Measurements from ENCODE around the gene TNIP1.

Gene TNIP1

DNA sequence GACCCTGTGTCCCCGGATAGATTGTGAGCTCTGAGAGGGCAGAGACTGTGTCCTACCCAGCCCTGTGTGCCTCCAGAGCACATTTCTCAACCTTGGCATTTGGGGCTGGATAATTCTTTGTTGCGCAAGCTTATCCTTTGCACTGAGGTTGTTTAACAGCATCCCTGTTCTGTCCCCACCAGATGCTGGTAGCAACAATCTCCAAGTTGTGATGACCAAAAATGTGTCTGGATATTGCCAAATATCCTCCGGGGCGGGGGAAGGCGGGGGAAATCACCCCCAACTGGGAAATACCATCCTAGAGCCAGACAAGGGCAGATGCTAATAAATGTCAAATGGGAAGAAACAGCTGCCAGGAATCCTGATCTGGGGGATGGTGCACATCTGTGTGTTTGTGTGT is 24.0 kb upstream of the TNIP1 start:
- Histone ChIP-seq H3K9ac (ENCODE audit: low read length) (peak overlapping the region; percentile 56), H3K4me3 (ENCODE audit: low read length) (no peak overlapping the region), H3K27me3 (replicated peaks; ENCODE audit: control insufficient read depth, insufficient read depth, low read length) (no peaks in the 10 kb centered on the region), H3K4me1 (ENCODE audit: control insufficient read depth, insufficient read depth, low read length) (peaks cover 67% of the 10 kb centered on the region), H3K36me3 (ENCODE audit: control insufficient read depth, insufficient read depth, low read length, severe bottlenecking) (peaks cover 92% of the 10 kb centered on the region), H3K9me3 (ENCODE audit: control insufficient read depth, low read length) (no peaks in the 10 kb centered on the region)
- DNase-seq (ENCODE audit: low read depth), result peak; percentile 95

DNA sequence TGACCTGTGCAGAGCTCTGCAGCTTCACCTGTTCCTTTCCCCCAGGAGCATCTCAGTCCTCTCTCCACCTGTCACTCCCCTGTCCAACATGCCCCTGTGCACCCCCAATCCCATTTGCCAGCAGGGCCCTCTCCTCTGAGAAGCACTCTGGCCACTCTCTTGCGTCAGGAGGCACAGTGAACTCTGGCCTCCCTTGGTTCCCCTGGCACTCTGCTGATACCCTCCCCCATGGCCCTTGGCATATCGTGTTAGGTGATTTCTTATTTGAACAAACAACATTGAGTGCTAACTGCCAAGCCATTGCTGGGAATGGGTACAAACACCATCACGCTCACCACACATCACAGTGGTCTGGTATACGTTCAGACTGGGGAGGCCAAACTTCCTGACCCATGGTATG is 20.9 kb upstream of the TNIP1 start:
- peaks cover 55% of the 10 kb centered on the region for H3K4me1 ChIP-seq (ENCODE audit: control insufficient read depth, insufficient read depth, low read length)
- H3K36me3 ChIP-seq (ENCODE audit: control insufficient read depth, insufficient read depth, low read length, severe bottlenecking), result peaks cover 85% of the 10 kb centered on the region
- no peak overlapping the region for H3K4me3 ChIP-seq (ENCODE audit: low read length)
- no peaks in the 10 kb centered on the region for H3K27me3 ChIP-seq (replicated peaks; ENCODE audit: control insufficient read depth, insufficient read depth, low read length)
- DNase-seq (ENCODE audit: low read depth), result no peak
- H3K9ac ChIP-seq (ENCODE audit: low read length), result no peak overlapping the region
- no peaks in the 10 kb centered on the region for H3K9me3 ChIP-seq (ENCODE audit: control insufficient read depth, low read length)

DNA sequence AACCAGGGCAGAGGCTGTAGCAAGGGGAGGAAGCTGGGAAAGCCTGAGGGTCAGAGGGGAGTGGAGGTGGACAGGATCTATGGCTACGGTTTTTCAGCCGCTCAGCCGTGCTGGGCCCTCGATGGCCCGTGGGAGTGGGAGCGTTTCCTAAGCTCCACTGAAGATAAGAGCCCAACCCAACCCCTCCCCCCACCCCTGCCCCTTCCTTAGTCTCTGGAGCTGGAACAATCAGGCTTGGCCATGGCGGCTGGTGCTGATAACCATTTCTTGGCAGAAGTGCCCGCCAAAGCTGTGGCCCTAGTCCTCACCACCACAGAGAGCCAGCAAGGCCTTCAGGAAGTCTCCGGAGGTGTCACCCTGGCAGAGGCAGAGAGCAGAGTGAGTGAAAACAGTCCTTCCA is 20.3 kb upstream of the TNIP1 start:
- Histone ChIP-seq H3K4me1 (ENCODE audit: control insufficient read depth, insufficient read depth, low read length) (peaks cover 54% of the 10 kb centered on the region), H3K9me3 (ENCODE audit: control insufficient read depth, low read length) (no peaks in the 10 kb centered on the region), H3K27me3 (replicated peaks; ENCODE audit: control insufficient read depth, insufficient read depth, low read length) (no peaks in the 10 kb centered on the region), H3K4me3 (ENCODE audit: low read length) (no peak overlapping the region), H3K9ac (ENCODE audit: low read length) (no peak overlapping the region), H3K36me3 (ENCODE audit: control insufficient read depth, insufficient read depth, low read length, severe bottlenecking) (peaks cover 79% of the 10 kb centered on the region)
- no peak for DNase-seq (ENCODE audit: low read depth)

DNA sequence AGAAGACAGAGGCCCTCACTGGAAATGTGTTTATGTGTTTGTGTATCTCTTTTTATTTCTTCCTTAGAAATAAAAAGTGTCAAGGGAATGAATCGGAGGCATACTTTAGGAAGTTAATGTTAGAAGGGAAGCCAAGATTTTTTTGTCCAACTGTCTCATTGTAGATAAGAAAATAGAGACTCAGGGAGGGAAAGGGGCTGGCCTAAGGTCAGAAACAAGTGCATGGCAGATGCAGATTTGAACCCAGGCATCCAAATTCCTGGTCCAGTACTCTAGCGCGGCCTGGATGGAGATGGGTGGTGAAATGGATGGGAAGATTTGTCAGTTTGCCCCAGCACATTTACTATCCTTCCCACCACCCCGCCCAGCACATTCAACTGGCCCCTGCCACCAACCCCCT is 19.8 kb upstream of the TNIP1 start:
- H3K4me3 ChIP-seq (ENCODE audit: low read length), result no peak overlapping the region
- no peak overlapping the region for H3K9ac ChIP-seq (ENCODE audit: low read length)
- H3K9me3 ChIP-seq (ENCODE audit: control insufficient read depth, low read length), result no peaks in the 10 kb centered on the region
- no peak for DNase-seq (ENCODE audit: low read depth)
- peaks cover 54% of the 10 kb centered on the region for H3K4me1 ChIP-seq (ENCODE audit: control insufficient read depth, insufficient read depth, low read length)
- H3K36me3 ChIP-seq (ENCODE audit: control insufficient read depth, insufficient read depth, low read length, severe bottlenecking), result peaks cover 74% of the 10 kb centered on the region
- no peaks in the 10 kb centered on the region for H3K27me3 ChIP-seq (replicated peaks; ENCODE audit: control insufficient read depth, insufficient read depth, low read length)

DNA sequence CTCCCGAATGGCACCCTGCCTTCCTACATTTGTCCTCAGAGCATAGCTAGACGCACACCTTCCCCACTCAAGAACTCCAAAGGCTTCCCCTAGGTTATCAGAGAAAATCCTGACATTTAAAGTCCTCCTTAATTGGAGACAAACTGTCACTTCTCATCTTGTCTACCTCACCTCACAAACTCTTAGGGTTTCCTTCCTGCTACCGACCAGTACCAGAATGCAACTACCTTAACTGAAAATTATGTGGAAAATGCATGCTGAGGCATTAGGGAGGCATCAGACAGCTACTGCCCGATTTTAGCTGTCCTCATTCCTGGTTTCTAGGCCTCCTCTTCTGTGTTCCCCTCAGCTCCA is 17.9 kb upstream of the TNIP1 start:
- H3K9ac ChIP-seq (ENCODE audit: low read length), result no peak overlapping the region
- H3K36me3 ChIP-seq (ENCODE audit: control insufficient read depth, insufficient read depth, low read length, severe bottlenecking), result peaks cover 59% of the 10 kb centered on the region
- H3K4me3 ChIP-seq (ENCODE audit: low read length), result no peak overlapping the region
- H3K27me3 ChIP-seq (replicated peaks; ENCODE audit: control insufficient read depth, insufficient read depth, low read length), result no peaks in the 10 kb centered on the region
- DNase-seq (ENCODE audit: low read depth), result no peak
- H3K9me3 ChIP-seq (ENCODE audit: control insufficient read depth, low read length), result no peaks in the 10 kb centered on the region
- peaks cover 57% of the 10 kb centered on the region for H3K4me1 ChIP-seq (ENCODE audit: control insufficient read depth, insufficient read depth, low read length)

DNA sequence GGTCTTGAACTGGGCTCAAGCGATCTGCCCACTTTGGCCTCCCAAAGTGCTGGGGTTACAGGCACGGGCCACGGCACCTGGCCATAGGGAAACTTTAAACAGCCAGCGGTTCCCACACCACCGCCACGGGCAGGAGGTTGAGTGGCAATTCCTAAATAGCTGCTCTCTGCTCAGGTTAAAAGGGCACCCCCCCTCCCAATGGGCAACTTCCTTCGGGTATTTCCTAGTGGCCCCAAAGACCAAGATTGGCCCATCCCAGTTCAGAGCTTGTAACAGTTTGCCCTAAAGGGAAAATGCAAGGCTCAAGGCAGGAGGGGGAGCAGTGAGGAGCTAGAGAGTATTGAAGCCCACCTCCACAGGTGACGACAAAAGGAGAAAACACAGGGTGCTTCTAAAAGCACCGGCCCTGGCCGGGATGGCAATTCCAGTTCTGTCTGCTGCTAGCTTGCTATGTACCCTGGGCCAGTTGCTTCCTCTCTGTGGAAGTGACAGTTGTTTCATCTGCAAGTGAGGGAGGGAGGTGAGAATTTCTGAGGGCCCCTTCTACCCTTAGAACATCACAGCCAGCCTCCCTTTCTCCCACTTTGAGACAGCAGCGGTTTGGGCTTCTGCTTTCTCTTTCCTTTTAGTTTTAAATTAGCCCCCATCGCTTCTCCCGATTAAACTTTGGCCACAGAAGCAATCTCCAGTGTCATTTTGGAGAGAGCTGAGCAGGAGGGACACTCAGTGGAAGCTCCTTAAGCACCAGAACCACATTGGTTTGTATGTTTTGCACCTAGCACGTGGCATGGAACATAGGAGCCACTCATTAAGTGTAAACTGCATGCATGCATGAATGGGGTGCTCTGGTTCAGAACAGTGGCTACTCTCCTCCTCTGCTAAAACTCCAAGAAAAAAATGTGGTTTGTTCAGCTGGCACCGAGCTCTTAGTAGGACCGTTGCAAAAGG is 17.3 kb upstream of the TNIP1 start:
- Histone ChIP-seq H3K4me1 (ENCODE audit: control insufficient read depth, insufficient read depth, low read length) (peaks cover 61% of the 10 kb centered on the region), H3K4me3 (ENCODE audit: low read length) (no peak overlapping the region), H3K27me3 (replicated peaks; ENCODE audit: control insufficient read depth, insufficient read depth, low read length) (no peaks in the 10 kb centered on the region), H3K9ac (ENCODE audit: low read length) (no peak overlapping the region), H3K9me3 (ENCODE audit: control insufficient read depth, low read length) (no peaks in the 10 kb centered on the region), H3K36me3 (ENCODE audit: control insufficient read depth, insufficient read depth, low read length, severe bottlenecking) (peaks cover 52% of the 10 kb centered on the region)
- DNase-seq (ENCODE audit: low read depth), result no peak

DNA sequence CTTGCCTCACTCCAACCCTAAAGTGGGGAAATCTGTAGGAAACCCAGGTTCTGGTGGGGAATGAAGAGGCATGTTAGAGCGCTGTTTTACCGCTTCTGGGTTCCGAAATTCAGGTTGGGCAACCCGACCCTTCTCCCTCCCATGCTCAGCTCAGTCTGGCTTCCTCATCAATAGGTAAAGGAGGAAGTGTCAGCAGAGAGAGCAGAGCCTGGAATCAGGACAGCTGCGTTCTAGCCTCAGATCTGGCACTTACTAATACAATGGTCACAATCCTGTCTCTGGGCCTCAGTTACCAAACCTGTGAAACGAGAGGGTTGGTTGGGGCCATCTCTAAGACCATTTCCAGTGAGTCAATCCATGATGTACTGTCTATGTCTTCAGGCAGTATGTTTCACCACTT is 16.2 kb upstream of the TNIP1 start:
- Histone ChIP-seq H3K4me1 (ENCODE audit: control insufficient read depth, insufficient read depth, low read length) (peaks cover 62% of the 10 kb centered on the region), H3K4me3 (ENCODE audit: low read length) (no peak overlapping the region), H3K27me3 (replicated peaks; ENCODE audit: control insufficient read depth, insufficient read depth, low read length) (no peaks in the 10 kb centered on the region), H3K9me3 (ENCODE audit: control insufficient read depth, low read length) (no peaks in the 10 kb centered on the region), H3K36me3 (ENCODE audit: control insufficient read depth, insufficient read depth, low read length, severe bottlenecking) (peaks cover 42% of the 10 kb centered on the region), H3K9ac (ENCODE audit: low read length) (no peak overlapping the region)
- no peak for DNase-seq (ENCODE audit: low read depth)

DNA sequence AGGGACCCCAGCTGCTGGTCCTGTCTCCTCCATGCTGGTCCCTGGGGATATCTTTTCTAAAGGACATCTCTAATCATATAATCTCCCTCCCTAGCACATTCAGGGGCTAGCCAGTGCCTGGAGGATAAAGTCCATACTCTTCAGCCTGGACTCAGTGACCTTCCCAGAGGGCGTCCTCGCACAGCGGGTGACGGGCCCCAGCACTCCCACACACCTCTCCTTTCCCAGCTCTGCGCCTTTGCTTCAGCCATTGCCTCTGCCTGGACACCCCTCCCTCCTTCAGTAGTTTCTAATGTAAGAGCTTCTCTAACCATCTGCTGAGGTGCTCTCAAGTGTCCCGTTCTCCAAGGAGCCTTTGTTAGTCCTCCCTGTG is 15.2 kb upstream of the TNIP1 start:
- Histone ChIP-seq H3K9ac (ENCODE audit: low read length) (peak overlapping the region; percentile 60), H3K4me1 (ENCODE audit: control insufficient read depth, insufficient read depth, low read length) (peaks cover 54% of the 10 kb centered on the region), H3K36me3 (ENCODE audit: control insufficient read depth, insufficient read depth, low read length, severe bottlenecking) (peaks cover 33% of the 10 kb centered on the region), H3K4me3 (ENCODE audit: low read length) (no peak overlapping the region), H3K27me3 (replicated peaks; ENCODE audit: control insufficient read depth, insufficient read depth, low read length) (no peaks in the 10 kb centered on the region), H3K9me3 (ENCODE audit: control insufficient read depth, low read length) (no peaks in the 10 kb centered on the region)
- DNase-seq (ENCODE audit: low read depth), result no peak

DNA sequence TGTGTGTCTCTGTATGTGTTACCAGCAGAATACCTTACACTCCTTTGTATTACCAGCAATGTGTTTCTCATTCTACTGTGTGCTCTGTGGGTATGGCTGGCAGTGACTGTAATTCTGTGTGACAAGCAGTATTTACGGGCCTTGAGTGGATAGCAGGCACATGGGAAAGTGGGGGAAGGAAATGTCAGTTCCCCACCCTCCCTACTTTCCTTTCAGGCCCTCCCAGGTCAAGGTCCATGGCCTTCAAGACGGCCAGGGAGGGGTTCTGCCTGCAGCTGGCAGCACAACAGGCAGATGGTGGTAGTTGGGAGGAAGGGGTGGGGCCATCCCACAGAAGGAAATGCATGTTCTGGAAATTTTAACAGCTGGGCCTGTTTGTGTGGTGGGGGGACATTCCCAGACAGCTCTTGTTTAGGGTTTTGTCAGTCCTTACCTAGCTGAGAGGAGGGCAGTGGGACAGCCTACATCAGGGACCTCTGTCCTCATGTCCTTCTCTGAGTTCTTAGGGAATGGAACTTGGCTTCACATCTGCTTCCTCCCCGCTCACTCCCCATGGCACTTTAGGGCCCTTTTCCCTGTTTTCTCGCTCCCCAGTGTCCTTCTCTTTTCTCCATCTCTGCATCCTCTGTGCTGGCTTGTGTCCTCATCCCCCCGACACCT is 14.6 kb upstream of the TNIP1 start:
- peaks cover 28% of the 10 kb centered on the region for H3K36me3 ChIP-seq (ENCODE audit: control insufficient read depth, insufficient read depth, low read length, severe bottlenecking)
- peak; percentile 48 for DNase-seq (ENCODE audit: low read depth)
- peaks cover 54% of the 10 kb centered on the region for H3K4me1 ChIP-seq (ENCODE audit: control insufficient read depth, insufficient read depth, low read length)

DNA sequence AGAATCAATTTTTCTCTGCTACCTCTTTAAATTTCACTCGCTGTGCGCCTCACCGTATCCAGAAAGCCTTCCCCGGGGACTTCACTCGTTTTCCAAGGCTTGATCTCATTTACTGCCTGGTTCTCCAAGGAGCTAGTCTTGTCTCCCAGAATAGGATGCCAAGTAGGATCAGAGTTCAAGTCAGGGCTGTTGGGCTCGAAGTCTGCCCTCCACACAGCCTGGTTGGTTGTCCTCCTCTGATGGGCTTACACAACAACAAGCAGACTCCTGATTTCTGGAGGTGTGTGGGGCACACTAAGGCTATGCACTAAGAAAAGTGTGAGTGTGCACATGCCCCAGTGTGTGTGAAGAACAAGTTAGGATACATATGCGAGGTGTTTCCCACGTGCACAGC is 14.0 kb upstream of the TNIP1 start:
- H3K4me3 ChIP-seq (ENCODE audit: low read length), result peak overlapping the region; percentile 10
- peaks cover 54% of the 10 kb centered on the region for H3K4me1 ChIP-seq (ENCODE audit: control insufficient read depth, insufficient read depth, low read length)
- DNase-seq (ENCODE audit: low read depth), result peak; percentile 39
- H3K9me3 ChIP-seq (ENCODE audit: control insufficient read depth, low read length), result no peaks in the 10 kb centered on the region
- H3K9ac ChIP-seq (ENCODE audit: low read length), result peak overlapping the region; percentile 60
- no peaks in the 10 kb centered on the region for H3K27me3 ChIP-seq (replicated peaks; ENCODE audit: control insufficient read depth, insufficient read depth, low read length)
- peaks cover 24% of the 10 kb centered on the region for H3K36me3 ChIP-seq (ENCODE audit: control insufficient read depth, insufficient read depth, low read length, severe bottlenecking)

More for the DNA sequence above, 14.6 kb upstream of the TNIP1 start:
- H3K9me3 ChIP-seq (ENCODE audit: control insufficient read depth, low read length), result no peaks in the 10 kb centered on the region
- H3K9ac ChIP-seq (ENCODE audit: low read length), result peak overlapping the region; percentile 60
- H3K27me3 ChIP-seq (replicated peaks; ENCODE audit: control insufficient read depth, insufficient read depth, low read length), result no peaks in the 10 kb centered on the region
- H3K4me3 ChIP-seq (ENCODE audit: low read length), result no peak overlapping the region

DNA sequence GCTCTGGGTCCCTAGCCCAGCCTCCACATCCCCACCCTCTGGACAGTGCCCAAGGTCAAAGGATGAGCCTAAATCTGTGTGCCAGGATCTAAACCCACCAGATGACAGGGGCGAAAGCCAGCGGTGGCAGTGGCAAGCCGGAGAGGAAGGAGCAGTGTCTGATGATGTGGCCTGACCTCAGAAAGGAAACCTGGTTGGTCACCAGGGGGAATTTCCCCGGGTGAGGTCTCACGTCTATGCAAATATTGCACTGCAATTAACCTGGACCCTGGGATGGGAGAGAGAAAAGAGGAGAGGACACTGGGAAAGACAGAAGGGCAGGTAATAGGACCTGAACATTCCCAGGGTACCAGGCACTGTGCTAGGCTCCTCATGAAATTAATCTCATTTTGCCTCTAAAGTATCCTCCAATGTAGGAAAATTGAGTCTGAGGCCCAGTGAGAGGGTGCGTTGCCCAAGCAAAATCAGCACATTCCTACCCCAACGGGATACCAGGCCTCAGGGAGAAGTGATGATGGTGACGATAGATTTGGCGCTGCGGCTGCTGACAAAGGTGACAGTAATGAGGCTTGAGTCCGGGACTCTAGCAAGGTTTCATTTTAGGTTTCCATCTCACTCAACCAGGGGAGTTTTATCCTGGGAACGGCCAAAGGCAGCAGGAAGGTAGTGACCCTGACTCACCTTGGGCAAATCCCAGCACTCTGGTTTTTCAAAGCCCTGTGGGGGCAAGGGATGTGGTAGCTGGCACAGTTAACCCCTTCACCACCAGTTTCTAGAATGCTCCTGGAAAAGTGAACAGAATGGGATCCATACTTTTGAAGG is 13.4 kb upstream of the TNIP1 start:
- H3K27me3 ChIP-seq (replicated peaks; ENCODE audit: control insufficient read depth, insufficient read depth, low read length), result no peaks in the 10 kb centered on the region
- peaks cover 54% of the 10 kb centered on the region for H3K4me1 ChIP-seq (ENCODE audit: control insufficient read depth, insufficient read depth, low read length)
- peak overlapping the region; percentile 60 for H3K9ac ChIP-seq (ENCODE audit: low read length)
- peaks cover 18% of the 10 kb centered on the region for H3K36me3 ChIP-seq (ENCODE audit: control insufficient read depth, insufficient read depth, low read length, severe bottlenecking)
- peak overlapping the region; percentile 26 for H3K4me3 ChIP-seq (ENCODE audit: low read length)
- DNase-seq (ENCODE audit: low read depth), result peak; percentile 49
- no peaks in the 10 kb centered on the region for H3K9me3 ChIP-seq (ENCODE audit: control insufficient read depth, low read length)

Measured in adipocyte (in vitro differentiated cells).